CD4-positive, alpha-beta T cell treated with Interleukin-2 at 100 ng/mL for 4 hours (primary cell): ENCODE measurements around the gene SLC38A1.
"Not testable (repeated sequence)": the region's sequence is repeated elsewhere in the genome, so short reads cannot be mapped to it uniquely, and the experiment has no call there.

Source experiments
- DNase-seq: peaks from one replicate; pipeline ENCODE4 v3.0.0-alpha.2; 2020; ENCODE audit warnings: low spot score

SLC38A1 gene

DNA sequence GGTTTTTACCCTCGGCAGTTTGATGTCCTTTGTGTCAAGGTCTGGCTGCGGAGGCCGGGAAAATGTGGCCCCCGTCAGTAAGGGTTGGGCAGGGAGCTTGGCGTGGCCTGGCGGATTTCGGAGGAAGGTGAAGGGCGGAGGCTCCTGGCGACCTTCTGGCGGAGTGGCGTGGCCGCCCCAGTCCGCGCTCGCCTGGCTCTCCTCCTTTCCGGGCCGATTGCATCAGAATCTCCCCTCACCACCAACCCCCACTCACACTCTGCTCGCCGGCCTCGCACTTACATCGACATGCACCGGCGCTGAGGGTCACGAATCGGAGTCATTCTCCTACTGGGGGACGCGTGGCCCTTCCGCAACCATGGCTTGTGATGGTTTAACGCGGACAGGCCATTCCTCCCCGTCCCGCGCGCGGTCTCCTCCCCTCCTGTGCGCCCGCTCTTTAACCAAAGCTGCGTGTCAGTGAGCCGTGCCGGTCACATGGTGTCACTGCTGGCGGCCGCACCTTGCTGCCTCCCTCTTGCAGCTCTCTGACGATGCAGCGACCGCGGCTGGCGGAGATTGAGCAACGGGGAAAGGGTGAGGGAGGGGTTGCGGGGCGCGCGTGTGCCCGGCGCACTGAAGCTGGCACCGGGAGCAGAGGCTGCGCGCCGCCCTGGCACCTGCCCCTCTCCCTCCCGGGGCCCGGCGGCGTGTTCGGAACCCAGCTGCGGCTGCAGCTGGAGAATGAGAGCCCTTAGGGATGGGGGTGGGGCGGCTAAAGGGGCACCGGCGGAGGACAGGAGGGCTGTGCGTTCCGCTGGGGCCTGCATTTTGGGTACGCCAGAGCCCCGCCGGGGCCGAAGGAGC, at the start of gene SLC38A1:
SLC38A1 (minus strand) TSS at position 461 of the 846 bp plus-strand sequence. CDS start 29,243 bp downstream, outside the sequence.
- DNase-seq = peak; percentile 88

DNA sequence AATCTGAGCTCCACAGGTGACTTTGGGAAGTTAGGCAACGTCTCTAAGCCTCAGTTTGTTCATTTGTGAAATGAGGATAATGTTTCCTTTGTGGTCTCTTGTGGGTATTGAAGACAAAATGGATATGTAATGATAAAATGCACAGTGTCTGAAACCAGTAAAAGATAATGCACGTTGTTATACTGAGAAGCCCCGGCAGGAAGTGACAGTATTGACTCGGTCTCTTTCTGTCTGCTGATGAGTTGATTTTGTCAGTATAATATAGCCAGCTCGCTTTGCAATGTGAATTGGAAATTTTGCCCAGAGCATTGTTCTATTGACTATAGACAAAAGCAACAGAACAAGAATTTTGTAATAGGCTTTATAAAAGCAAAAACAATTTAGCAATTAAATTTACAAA, 49.2 kb upstream of the SLC38A1 start:
- no peak for DNase-seq

GRCh38 chr12:46304070-46304469, 35.2 kb upstream of the SLC38A1 start:
- DNase-seq = no peak

- DNase-seq = peak; percentile 77
These were observed 34.3 kb upstream of the SLC38A1 start for GRCh38 chr12:46303039-46303666.

GRCh38 chr12:46300910-46301309, 32.1 kb upstream of the SLC38A1 start:
- DNase-seq = no peak

- DNase-seq = no peak
These were observed 31.0 kb upstream of the SLC38A1 start for GRCh38 chr12:46299851-46300250.

DNA sequence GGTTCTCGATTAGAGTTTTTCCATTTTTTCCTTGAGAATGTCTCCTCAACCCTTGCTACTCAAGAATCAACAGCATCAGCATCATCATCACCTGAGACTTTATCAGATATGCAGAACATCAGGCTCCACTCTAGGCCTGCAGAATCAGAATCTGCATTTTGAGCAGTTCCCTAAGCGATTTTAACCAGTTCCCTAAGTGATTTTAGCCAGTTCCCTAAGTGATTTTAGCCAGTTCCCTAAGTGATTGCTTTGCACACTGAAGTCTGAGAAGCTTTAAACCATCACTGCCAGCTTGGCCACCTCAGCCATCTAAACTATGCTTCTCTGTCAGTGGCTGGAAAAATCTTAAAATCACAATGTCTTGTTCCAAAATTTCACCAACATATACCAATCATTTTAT, 29.4 kb upstream of the SLC38A1 start:
- no peak for DNase-seq

GRCh38 chr12:46296822-46297221, 28.0 kb upstream of the SLC38A1 start:
- DNase-seq = no peak

DNA sequence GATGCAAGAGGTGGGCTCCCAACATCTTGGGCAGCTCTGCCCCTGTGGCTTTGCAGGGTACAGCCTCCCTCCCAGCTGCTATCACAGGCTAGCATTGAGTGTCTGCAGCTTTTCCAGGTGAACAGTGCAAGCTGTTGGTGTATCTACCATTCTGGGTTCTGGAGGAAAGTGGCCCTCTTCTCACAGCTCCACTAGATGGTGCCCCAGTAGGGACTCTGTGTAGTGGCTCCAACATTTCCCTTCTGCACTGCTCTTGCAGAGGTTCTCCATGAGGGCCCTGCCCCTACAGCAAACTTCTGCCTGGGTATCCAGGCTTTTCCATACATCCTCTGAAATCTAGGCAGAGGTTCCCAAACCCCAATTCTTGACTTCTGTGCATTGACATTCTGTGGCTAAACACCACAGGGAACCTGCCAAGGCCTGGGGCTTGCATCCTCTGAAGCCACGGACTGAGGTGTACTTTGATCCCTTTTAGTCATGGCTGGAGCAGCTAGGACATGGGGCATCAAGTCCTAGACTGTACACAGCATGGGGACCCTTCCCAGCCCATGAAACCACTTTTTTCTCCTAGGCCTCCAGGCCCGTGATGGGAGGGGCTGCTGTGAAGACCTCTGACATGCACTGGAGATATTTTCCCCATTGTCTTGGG, 24.0 kb upstream of the SLC38A1 start:
- no peak for DNase-seq

- not testable (repeated sequence) for DNase-seq
These were observed 23.1 kb upstream of the SLC38A1 start for GRCh38 chr12:46291953-46292352.

DNA sequence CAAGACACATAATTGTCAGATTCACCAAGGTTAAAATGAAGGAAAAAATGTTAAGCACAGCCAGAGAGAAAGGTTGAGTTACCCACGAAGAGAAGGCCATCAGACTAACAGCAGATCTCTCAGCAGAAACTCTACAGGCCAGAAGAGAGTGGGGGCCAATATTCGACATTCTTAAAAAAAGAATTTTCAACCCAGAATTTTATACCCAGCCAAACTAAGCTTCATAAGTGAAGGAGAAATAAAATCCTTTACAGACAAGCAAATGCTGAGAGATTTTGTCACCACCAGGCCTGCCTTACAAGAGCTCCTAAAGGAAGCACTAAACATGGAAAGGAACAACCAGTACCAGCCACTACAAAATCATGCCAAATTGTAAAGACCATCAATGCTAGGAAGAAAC, 16.3 kb upstream of the SLC38A1 start:
- DNase-seq = not testable (repeated sequence)

DNA sequence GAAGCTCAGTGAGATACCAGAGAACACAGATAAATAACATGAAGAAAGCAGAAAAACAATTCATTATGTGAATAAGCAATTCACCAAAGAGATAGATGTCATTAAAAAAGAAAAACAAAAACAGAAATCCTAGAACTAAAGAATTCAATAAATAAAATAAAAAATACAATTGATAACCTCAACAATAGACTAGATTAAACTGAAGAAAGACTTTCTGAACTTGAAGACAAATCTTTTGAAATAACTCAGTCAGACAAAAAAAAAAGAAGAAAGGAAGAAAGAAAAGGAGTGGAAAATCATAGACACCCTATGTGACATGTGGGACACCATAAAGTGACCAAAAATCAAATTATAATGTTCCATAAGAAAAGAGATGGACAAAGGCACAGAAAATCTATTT, 14.0 kb upstream of the SLC38A1 start:
- no peak for DNase-seq

GRCh38 chr12:46276756-46277155, 7.9 kb upstream of the SLC38A1 start:
- DNase-seq = no peak

DNA sequence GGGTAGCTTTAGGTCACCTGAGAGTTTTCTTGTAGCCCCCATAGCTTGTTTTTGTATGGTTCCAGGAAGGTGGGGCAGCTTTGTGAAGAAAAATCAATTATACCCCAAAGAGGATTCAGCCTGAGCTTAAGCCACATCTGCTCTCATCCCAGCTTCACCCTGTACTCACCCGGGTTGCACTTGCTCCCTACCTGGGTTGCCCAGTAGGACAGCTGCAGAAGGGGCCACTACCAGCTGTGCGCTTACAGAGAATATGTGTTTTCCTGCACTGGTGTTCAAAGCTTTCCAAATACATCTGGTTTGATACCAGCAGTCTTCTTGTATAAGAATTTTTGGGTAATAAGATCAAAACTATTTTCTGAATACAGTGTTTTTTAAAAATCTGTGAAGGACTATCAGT, 3.0 kb upstream of the SLC38A1 start:
- DNase-seq = no peak

- peak; percentile 88 for DNase-seq
These were observed 792 bp upstream of the SLC38A1 start for GRCh38 chr12:46269429-46270241.

DNA sequence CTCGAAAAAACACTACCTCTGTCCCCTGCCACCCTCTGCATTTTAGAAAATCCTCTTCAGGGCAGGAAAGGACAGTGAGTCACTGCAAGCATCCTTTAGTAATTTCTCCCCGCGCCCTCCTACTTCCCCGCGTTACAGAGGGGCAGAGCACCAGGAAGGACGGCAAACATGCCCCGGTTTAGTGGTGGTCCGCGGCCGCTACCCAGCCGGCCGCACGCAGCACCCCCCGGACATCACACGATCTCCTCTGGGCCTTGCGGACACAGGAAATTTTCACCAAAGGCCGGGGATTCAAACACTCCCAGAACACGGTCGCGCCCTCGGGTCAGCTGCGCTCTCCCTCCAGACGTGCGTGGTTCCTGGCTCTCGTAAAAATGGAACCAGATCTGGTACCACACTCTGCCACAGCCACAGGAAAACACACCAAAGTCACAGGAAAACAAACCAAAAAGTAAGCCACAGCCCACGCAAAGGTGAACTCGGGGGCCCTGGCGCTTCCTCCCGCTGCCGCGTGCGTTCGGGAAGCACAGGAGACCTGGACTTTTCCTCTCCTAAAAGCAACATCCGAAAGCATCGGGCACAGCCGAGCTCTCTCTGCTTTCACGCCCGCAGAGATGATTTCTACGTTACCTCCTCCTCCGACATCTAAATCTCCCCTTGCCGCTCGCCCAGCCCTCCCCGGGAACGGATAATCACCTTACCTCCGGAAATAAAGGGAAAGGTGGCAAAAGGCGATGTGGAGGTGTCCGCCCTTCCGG, 839 bp downstream of the SLC38A1 start:
- peak; percentile 56 for DNase-seq

GRCh38 chr12:46267575-46267824, 1.3 kb downstream of the SLC38A1 start:
- DNase-seq = no peak

GRCh38 chr12:46266869-46267574, 1.8 kb downstream of the SLC38A1 start:
- DNase-seq = peak; percentile 69

DNA sequence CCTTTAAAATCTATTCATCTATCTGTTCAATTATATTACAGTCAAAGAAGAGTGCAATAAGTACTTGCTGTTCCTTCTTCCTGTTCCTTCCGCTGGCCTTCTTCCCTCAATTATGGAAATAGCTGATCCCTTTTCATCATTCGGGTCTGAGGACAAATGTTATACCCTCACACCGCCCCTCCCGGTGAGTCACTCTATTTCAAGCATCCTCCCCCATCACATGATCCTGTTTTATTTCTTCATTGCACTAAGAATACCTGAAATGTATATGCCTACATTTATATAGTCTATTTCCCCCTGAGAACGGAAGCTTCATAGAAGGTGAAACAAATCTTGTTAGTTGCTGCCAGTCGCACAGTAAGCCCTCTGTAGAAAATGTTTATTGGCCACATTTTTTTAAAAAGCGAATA, 2.5 kb downstream of the SLC38A1 start:
- DNase-seq = peak; percentile 63

GRCh38 chr12:46265734-46266133, 3.1 kb downstream of the SLC38A1 start:
- no peak for DNase-seq

DNA sequence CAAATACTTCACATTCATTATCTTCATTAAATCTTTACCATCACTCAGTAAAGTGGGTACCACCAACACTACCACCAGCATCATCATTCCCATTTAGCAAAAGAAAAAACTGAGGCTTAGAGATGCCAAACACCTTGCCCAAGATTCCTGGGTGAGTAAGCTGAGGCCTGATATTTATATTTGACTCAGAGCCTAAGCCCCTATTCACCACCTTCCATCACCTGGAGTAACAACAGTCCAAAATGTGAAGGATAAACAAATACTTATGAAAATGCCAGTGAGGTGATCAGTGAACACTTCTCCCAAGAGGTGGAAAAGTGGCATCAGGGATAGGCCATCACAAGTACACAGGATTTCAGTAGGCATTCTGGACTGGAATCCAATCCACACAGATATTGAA, 3.7 kb downstream of the SLC38A1 start:
- DNase-seq = no peak
